A673 (cell line): ENCODE data around the gene SRGAP1.

Experiments used
- CTCF ChIP-seq: fragments of 300-800, 200-600 bp; sonication (generic); conservative IDR thresholded peaks from 2 replicates; pipeline ENCODE4 v1.5.1; 2017; ENCODE audit warnings: low read depth, mild to moderate bottlenecking, antibody characterized with exemption, low read length, moderate library complexity, mixed read lengths
- EZH2 ChIP-seq: fragments of 200-600 bp; sonication (generic); IDR thresholded peaks from 2 replicates; pipeline ENCODE4 v1.6.1; 2017; ENCODE audit warnings: borderline replicate concordance, low read depth, mild to moderate bottlenecking, mixed read lengths, antibody characterized with exemption, low read length; ENCODE audit not compliant: poor library complexity, severe bottlenecking

GRCh38 chr12:63957496-63957895, 113.0 kb downstream of the SRGAP1 start:
- TF ChIP-seq CTCF = no peak
- no peak for TF ChIP-seq EZH2
